Daoy (cell line): ENCODE results near the gene CDC73. TPM values are rescaled to one million over a fixed set of nuclear protein-coding genes. Genes with fewer than 3 reads are reported as not detected.
A peak's percentile ranks its signal among the peaks of the same experiment; 100 is the strongest.
"Not testable (repeated sequence)": the region's sequence is repeated elsewhere in the genome, so short reads cannot be mapped to it uniquely, and the experiment has no call there.

Experiments
- DNase-seq: peaks from one replicate; pipeline ENCODE4 v3.0.0-alpha.2; 2015; ENCODE audit warnings: low read depth
- total RNA-seq: library from RNA; depleted of rRNA; stranded (reverse); fragments of >200 nt; shearing (Covaris generic); gene quantifications from 2 replicates; pipeline ENCODE4 v1.2.3, GENCODE V29; 2014

Gene CDC73
- total RNA-seq, 1 experiment from 2014 or later, result 18.7 TPM

- no peak for DNase-seq
These were observed 107.3 kb downstream of the CDC73 start for GRCh38 chr1:193229136-193229535.

GRCh38 chr1:193231146-193231545 is 109.3 kb downstream of the CDC73 start:
- DNase-seq, result not testable (repeated sequence)

GRCh38 chr1:193234530-193234929 is 112.7 kb downstream of the CDC73 start:
- DNase-seq, result no peak

- no peak for DNase-seq
These were observed 115.6 kb downstream of the CDC73 start for GRCh38 chr1:193237381-193237978.

- DNase-seq, result no peak
These were observed 118.8 kb downstream of the CDC73 start for GRCh38 chr1:193240609-193241008.

GRCh38 chr1:193241132-193241827 is 119.4 kb downstream of the CDC73 start:
- DNase-seq, result no peak

- no peak for DNase-seq
These were observed 120.2 kb downstream of the CDC73 start for GRCh38 chr1:193242000-193242399.

GRCh38 chr1:193249187-193249586 is 127.4 kb downstream of the CDC73 start:
- no peak for DNase-seq

GRCh38 chr1:193251950-193252349 is 130.1 kb downstream of the CDC73 start:
- DNase-seq, result no peak

- DNase-seq, result no peak
These were observed 134.2 kb downstream of the CDC73 start for GRCh38 chr1:193256019-193256418.

- DNase-seq, result no peak
These were observed 137.8 kb downstream of the CDC73 start for GRCh38 chr1:193259636-193260035.

GRCh38 chr1:193260056-193260745 is 138.4 kb downstream of the CDC73 start:
- no peak for DNase-seq

GRCh38 chr1:193260896-193261295 is 139.1 kb downstream of the CDC73 start:
- no peak for DNase-seq

GRCh38 chr1:193262661-193263060 is 140.8 kb downstream of the CDC73 start:
- no peak for DNase-seq

- no peak for DNase-seq
These were observed 142.7 kb downstream of the CDC73 start for GRCh38 chr1:193264313-193265065.

GRCh38 chr1:193265716-193266115 is 143.9 kb downstream of the CDC73 start:
- no peak for DNase-seq

GRCh38 chr1:193266794-193267193 is 145.0 kb downstream of the CDC73 start:
- not testable (repeated sequence) for DNase-seq

- peak; percentile 12 for DNase-seq
These were observed 149.2 kb downstream of the CDC73 start for GRCh38 chr1:193270996-193271395.

- no peak for DNase-seq
These were observed 153.9 kb downstream of the CDC73 start for GRCh38 chr1:193275773-193276172.

GRCh38 chr1:193278968-193279367 is 157.1 kb downstream of the CDC73 start:
- DNase-seq, result no peak

GRCh38 chr1:193281894-193282293 is 160.1 kb downstream of the CDC73 start:
- DNase-seq, result no peak

GRCh38 chr1:193283016-193283415 is 161.2 kb downstream of the CDC73 start:
- DNase-seq, result no peak
